Mesodermal cell (in vitro differentiated cells): Measurements from ENCODE around the gene NMNAT2.
"Not testable (repeated sequence)": the region's sequence is repeated elsewhere in the genome, so short reads cannot be mapped to it uniquely, and the experiment has no call there.

Experiments
- H3K27ac ChIP-seq: 2 replicates; pipeline ENCODE4 v1.7.0; 2013; ENCODE audit warnings: mild to moderate bottlenecking, low read depth, low read length, moderate library complexity; ENCODE audit not compliant: severe bottlenecking
- H3K36me3 ChIP-seq: 2 replicates; pipeline ENCODE4 v1.7.1; 2013; ENCODE audit warnings: mild to moderate bottlenecking, low read length, moderate library complexity; ENCODE audit not compliant: control insufficient read depth, insufficient read depth
- H3K4me1 ChIP-seq: one replicate; pipeline ENCODE4 v1.7.1; 2013; ENCODE audit warnings: mild to moderate bottlenecking, low read length; ENCODE audit not compliant: insufficient read depth, control insufficient read depth, poor library complexity, severe bottlenecking
- H3K4me3 ChIP-seq: 2 replicates; pipeline ENCODE4 v1.7.0; 2013; ENCODE audit warnings: low read length, control low read depth, mild to moderate bottlenecking; ENCODE audit not compliant: insufficient read depth, poor library complexity, severe bottlenecking; ENCODE audit errors: extremely low read depth
- H3K9me3 ChIP-seq: 2 replicates; pipeline ENCODE4 v1.7.1; 2013; ENCODE audit warnings: mild to moderate bottlenecking, low read length, moderate library complexity; ENCODE audit not compliant: control insufficient read depth
- WGBS, 2 experiments: methylation state at CpG; one replicate each; pipeline ENCODE4 v1.1.5; 2013; ENCODE audit warnings: missing lambda C conversion rate in 2 of 2; ENCODE audit not compliant: insufficient coverage in 2 of 2; 5-methylcytosine and 5-hydroxymethylcytosine counted together

NMNAT2 gene

DNA sequence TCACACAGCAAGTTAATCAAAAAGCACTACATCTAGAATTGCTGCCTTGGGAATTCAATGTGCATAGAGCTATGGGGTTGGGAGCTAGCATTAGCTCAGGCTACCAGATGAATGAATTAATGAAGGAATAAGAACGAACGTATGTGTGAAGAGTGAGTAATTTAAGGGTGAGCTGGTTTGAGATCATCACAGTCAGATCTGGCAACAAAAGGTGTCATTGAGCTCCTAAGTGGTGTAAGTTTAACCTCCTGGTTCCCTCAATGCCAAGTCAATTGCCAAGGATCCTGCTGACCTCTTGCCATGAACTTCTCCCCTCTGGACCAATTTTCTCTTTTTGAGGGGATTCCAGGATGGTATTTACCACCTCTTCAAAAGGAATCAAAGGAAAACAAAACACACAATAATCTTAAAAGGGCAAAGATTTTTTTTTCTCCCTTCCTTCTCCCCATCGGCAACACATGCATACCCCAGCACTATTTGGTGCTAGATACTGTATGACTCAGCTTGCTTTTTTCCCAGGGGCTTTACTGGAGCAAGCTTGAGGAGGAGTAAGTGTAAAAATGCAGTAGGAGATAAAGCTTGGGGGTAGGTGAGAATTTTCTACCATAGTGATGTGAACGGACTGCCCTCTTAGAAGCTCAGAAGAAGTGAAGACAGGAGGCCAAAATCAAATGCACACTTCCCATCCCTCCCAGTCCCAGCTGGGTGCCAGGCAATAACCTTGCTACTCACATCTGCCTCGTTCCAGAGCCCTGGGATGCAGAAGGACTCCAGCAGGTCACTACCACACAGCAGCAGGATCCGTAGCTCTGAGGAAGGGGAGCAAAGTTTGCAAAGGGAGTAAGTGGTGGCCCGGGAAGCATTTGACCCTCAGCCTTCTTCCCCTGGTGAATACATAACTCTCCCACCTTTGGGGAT is 140.1 kb downstream of the NMNAT2 start:
- WGBS, 2 experiments = 38 to 53% methylated on average over 2 to 3 of the region's 7 CpGs

DNA sequence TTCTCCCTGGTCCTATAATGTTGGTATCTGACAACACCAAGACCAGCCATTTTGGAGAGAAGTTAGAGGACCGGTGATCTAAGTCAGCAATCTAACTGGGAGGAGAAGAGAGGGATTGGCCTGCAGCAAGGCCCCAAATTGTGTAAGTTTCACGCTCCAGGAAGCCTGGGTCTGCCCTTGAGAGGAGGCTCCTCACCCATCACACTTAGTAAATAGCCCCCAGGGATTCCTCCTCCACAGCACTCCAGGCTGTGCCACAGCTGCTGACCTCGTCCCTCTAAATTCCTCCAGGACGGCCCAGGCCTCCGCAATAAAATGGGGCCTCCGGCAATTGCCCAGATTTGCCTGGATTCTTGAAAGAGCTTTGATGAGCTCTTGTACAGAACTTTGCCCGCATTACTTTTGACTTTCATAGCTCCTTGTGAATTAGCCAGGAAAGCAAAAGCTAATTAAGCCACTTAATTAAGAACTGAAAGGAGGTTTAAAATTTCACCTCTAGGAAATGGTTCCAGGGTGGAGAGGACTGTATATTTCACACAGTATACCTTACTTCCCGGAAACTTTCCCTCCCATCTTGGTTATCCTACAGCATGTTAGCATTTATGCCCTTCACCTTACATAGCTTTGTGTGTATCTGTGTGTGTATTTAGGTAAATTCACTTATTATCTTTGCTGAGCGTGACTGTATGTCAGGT is 141.6 kb downstream of the NMNAT2 start:
- Histone ChIP-seq H3K27ac (peak overlapping the region; percentile 29), H3K4me1 (peaks cover 52% of the 10 kb centered on the region), H3K9me3 (no peaks in the 10 kb centered on the region), H3K4me3 (no peak overlapping the region), H3K36me3 (no peaks in the 10 kb centered on the region)
- WGBS, 2 experiments = 74 to 91% methylated on average over 5 to 6 of the region's 9 CpGs

More for the DNA sequence above, 140.1 kb downstream of the NMNAT2 start:
- Histone ChIP-seq H3K4me1 (peaks cover 47% of the 10 kb centered on the region), H3K4me3 (no peak overlapping the region), H3K36me3 (no peaks in the 10 kb centered on the region), H3K27ac (peak overlapping the region; percentile 84), H3K9me3 (no peaks in the 10 kb centered on the region)

DNA sequence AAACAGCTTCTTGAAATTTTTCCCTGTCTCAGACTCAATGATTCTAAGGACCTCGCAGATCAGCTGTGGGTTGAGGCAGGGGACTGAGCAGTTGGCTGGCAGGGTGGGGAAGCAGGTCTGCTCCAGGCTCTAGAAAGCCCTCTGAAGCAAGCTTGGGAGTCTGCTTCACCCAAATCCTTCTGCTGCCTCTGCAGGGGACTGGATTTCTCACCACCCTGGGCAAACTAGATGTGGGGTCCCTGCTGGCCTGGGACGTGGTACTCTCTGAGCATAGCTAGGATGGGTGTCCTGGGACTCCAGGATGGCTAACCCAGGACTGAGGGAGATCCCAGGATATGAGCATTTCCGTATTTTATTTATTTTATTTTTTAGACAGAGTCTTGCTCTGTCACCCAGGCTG is 142.9 kb downstream of the NMNAT2 start:
- no peaks in the 10 kb centered on the region for H3K9me3 ChIP-seq
- peaks cover 63% of the 10 kb centered on the region for H3K4me1 ChIP-seq
- H3K4me3 ChIP-seq = no peak overlapping the region
- H3K27ac ChIP-seq = no peak overlapping the region
- 83 to 96% methylated on average over 2 of the region's 3 CpGs for WGBS, 2 experiments
- no peaks in the 10 kb centered on the region for H3K36me3 ChIP-seq

DNA sequence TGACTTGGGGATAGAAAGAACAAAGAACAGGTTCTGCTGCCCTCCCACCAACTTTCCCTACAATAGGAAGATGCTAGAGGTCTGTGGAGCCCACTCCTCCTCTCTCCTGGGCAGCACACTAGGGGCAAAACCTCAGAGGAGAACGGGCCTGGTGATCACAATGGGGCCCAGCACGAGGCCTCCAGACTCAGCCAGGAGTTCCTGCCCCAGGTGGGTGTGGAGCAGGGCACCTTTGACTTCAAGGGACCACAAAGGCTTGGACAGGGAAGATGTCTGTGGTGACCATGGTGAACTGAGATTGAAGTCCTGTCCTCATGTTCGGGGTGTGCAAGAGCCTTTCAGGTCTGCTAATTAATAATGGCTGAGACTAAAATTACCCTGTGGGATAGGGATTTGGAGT is 143.3 kb downstream of the NMNAT2 start:
- no peaks in the 10 kb centered on the region for H3K9me3 ChIP-seq
- 90 to 92% methylated on average over 3 of the region's 3 CpGs for WGBS, 2 experiments

DNA sequence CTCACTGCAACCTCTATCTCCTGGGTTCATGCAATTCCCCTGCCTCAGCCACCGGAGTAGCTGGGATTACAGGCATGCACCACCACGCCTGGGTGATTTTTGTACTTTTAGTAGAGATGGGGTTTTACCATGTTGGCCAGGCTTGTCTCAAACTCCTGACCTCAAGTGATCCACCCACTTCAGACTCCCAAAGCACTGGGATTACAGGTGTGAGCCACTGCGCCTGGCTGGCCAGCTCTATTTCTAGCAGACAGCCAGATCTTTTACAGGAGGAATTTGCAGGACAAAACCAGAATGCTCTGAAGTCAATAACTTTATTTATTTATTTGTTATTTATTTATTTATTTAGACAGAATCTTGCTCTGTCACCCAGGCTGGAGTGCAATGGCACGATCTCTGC is 144.2 kb downstream of the NMNAT2 start:
- H3K4me1 ChIP-seq = peaks cover 64% of the 10 kb centered on the region
- H3K9me3 ChIP-seq, H3K4me3 ChIP-seq, H3K36me3 ChIP-seq, H3K27ac ChIP-seq: not testable (repeated sequence)
- 93 to 100% methylated on average over 2 to 3 of the region's 4 CpGs for WGBS, 2 experiments

More for the DNA sequence above, 143.3 kb downstream of the NMNAT2 start:
- Histone ChIP-seq H3K27ac (no peak overlapping the region), H3K4me1 (peaks cover 67% of the 10 kb centered on the region), H3K4me3 (no peak overlapping the region), H3K36me3 (no peaks in the 10 kb centered on the region)

DNA sequence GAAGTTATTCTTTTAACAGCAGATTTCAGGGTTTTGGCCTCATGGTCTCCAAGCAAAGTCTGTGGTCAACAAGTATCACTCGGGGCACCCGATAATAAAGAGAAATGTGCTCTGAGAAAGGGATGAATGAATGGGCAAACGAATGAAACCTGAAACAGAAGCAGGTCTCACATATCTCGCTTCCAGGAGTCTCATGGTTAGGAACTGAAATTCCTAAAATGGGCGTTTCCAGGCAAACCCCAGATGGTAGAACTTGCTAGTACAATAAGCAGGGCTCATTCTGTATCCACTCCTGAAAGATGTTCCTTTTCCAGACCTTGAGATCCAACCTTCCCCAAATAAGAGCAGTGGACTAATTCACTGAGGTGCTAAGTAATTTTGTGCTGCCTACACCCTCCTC is 144.9 kb downstream of the NMNAT2 start:
- peaks cover 57% of the 10 kb centered on the region for H3K4me1 ChIP-seq
- WGBS, 2 experiments = 87 to 95% methylated on average over 5 of the region's 5 CpGs
- H3K36me3 ChIP-seq = no peaks in the 10 kb centered on the region
- peak overlapping the region; percentile 85 for H3K27ac ChIP-seq
- H3K9me3 ChIP-seq = no peaks in the 10 kb centered on the region
- no peak overlapping the region for H3K4me3 ChIP-seq

DNA sequence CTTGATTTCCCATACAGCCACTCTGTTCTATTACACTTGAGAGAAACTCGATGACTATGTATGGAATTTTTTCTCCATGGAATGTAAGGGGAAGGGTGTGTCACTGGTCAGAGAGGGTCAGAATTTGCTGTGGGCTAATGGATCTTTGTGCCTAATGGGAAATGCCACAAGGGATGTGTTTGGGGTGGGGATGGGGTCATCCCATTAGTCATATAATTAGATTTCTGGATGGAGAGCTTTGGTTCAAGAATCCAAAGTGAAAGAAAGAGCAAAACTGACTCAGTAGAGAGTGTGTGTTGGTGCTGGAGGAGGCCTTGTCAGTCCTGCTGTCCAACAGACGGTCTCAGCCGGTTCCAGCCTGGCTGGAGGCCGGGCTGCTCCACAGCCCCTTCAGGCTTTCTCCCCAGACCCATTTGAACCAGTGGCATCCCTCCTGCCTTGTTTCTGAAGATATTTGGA is 145.8 kb downstream of the NMNAT2 start:
- H3K27ac ChIP-seq = peak overlapping the region; percentile 85
- no peak overlapping the region for H3K4me3 ChIP-seq
- 89 to 100% methylated on average over 3 to 4 of the region's 4 CpGs for WGBS, 2 experiments
- H3K9me3 ChIP-seq = no peaks in the 10 kb centered on the region
- H3K4me1 ChIP-seq = peaks cover 48% of the 10 kb centered on the region
- no peaks in the 10 kb centered on the region for H3K36me3 ChIP-seq

DNA sequence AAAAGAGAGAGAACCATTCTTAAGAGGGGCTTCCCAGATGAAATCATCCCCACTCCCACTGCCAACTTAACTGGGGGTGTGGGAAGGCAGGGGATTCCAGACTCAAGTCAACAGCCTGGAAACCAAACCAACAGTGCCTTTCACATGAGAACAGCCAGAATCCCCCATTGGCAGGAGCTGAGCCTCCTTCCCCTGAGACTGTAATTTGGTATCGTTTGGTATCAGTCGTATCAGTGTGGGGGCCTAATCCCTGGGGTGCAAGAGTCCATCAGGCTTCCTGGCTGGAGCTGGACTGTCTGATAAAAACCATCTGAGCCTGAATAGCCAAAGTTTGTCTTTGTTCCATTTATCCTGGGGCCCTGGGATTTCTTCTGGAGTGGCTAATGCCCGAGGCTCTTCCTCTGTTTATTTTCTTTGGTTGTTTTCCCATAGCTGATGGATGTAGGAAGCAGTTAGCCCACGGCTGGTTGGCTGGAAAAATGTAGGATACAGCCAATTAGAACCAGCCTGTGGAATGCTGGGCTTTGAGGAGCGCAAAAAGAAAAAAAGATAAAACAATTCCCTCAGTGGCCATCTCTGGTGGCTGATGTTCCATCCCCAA is 147.5 kb downstream of the NMNAT2 start:
- 92 to 97% methylated on average over 4 to 5 of the region's 5 CpGs for WGBS, 2 experiments
- no peak overlapping the region for H3K4me3 ChIP-seq
- H3K4me1 ChIP-seq = peaks cover 39% of the 10 kb centered on the region
- H3K9me3 ChIP-seq = no peaks in the 10 kb centered on the region
- peak overlapping the region; percentile 74 for H3K27ac ChIP-seq
- H3K36me3 ChIP-seq = no peaks in the 10 kb centered on the region

DNA sequence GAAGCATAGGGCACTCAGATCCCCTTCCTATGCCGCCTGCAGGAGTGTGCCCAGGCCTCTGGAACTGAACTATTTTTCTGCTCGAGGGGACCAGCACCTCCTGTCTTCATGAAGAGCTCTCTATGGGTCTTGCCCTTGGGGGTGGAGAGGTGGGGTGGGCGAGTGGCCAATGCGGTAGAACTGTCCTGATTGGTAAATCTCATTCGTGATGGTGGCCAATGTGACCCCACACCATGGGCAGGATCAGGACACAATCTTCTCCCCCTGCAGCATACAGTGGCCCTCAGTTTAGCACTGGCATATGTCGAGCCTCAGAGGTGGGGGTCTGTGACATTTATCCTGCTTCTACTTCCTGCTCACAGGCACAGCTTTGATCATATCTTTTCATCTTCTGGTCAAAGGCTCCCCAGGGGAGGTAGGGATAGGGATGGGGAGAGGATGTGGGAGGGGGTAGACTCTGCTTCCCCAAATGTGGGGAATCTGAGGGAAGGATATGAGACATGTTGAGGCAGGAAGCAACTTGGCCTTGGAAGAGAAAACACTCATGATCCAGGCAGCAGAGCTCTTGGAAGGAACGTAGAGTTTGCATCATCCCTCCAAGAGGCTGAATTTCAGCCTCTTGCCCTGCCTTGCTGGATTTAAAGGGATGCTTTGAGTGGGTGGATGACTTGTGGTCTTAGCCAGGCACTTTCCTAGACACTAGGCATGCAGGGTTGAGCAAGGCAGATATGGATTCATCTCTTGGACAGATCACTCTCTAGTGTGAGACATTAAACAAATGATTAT is 150.3 kb downstream of the NMNAT2 start:
- H3K36me3 ChIP-seq = no peaks in the 10 kb centered on the region
- no peak overlapping the region for H3K27ac ChIP-seq
- 79 to 90% methylated on average over 5 to 6 of the region's 7 CpGs for WGBS, 2 experiments
- no peak overlapping the region for H3K4me3 ChIP-seq
- no peaks in the 10 kb centered on the region for H3K9me3 ChIP-seq
- H3K4me1 ChIP-seq = peaks cover 32% of the 10 kb centered on the region
